Kidney epithelial cell (primary cell): ENCODE measurements around the gene GRB10. TPM values are rescaled to one million over a fixed set of nuclear protein-coding genes. Genes with fewer than 3 reads are reported as not detected.

Source experiments
- DNase-seq: peaks from one replicate; pipeline ENCODE4 v3.0.0-alpha.2; 2010; ENCODE audit warnings: low read depth
- H3K27me3 ChIP-seq: 2 replicates; pipeline ENCODE4 v1.6.0; 2011; ENCODE audit warnings: low read length; ENCODE audit not compliant: control insufficient read depth, insufficient read depth
- H3K36me3 ChIP-seq: 2 replicates; pipeline ENCODE4 v1.5.1; 2011; ENCODE audit warnings: low read length; ENCODE audit not compliant: control insufficient read depth, insufficient read depth
- H3K4me3 ChIP-seq: 2 replicates; pipeline ENCODE4 v1.5.1; 2011; ENCODE audit warnings: low read depth, mild to moderate bottlenecking, control low read depth, low read length
- CTCF ChIP-seq: IDR thresholded peaks from 2 replicates; pipeline ENCODE4 v1.5.1; 2011; ENCODE audit warnings: mild to moderate bottlenecking, moderate library complexity, low read length, control low read depth, inconsistent platforms; ENCODE audit not compliant: insufficient read depth, poor library complexity, severe bottlenecking
- total RNA-seq: library from RNA; depleted of rRNA; stranded (reverse); fragments of >200 nt; gene quantifications from 2 replicates; pipeline ENCODE4 v1.2.3, GENCODE V29; 2015

Gene GRB10
- total RNA-seq, 1 donor from 2014 or later, result 86.3 TPM

GRCh38 chr7:50681432-50682045 is 101.2 kb downstream of the GRB10 start:
- DNase-seq, result no peak
- no peaks in the 10 kb centered on the region for H3K36me3 ChIP-seq
- H3K4me3 ChIP-seq, result no peak overlapping the region
- H3K27me3 ChIP-seq, result no peaks in the 10 kb centered on the region
- no peak for TF ChIP-seq CTCF

GRCh38 chr7:50679218-50680007 is 103.3 kb downstream of the GRB10 start:
- no peak for DNase-seq
- no peaks in the 10 kb centered on the region for H3K27me3 ChIP-seq
- peak; percentile 10 for TF ChIP-seq CTCF
- no peaks in the 10 kb centered on the region for H3K36me3 ChIP-seq
- H3K4me3 ChIP-seq, result no peak overlapping the region

GRCh38 chr7:50678586-50678985 is 104.1 kb downstream of the GRB10 start:
- DNase-seq, result no peak
- no peak for TF ChIP-seq CTCF
- Histone ChIP-seq H3K36me3 (peaks cover 1% of the 10 kb centered on the region), H3K27me3 (no peaks in the 10 kb centered on the region), H3K4me3 (no peak overlapping the region)

- Histone ChIP-seq H3K4me3 (no peak overlapping the region), H3K36me3 (peaks cover 3% of the 10 kb centered on the region), H3K27me3 (no peaks in the 10 kb centered on the region)
- DNase-seq, result no peak
- TF ChIP-seq CTCF, result no peak
Observed at GRCh38 chr7:50677638-50677996, 105.1 kb downstream of the GRB10 start.

GRCh38 chr7:50676740-50677637 is 105.7 kb downstream of the GRB10 start:
- no peak for DNase-seq
- no peak for TF ChIP-seq CTCF
- no peak overlapping the region for H3K4me3 ChIP-seq
- H3K36me3 ChIP-seq, result peaks cover 3% of the 10 kb centered on the region
- H3K27me3 ChIP-seq, result no peaks in the 10 kb centered on the region
